ENCODE data around the gene ABCC1. TPM values are rescaled to one million over a fixed set of nuclear protein-coding genes. Genes with fewer than 3 reads are reported as not detected.
"Not testable (repeated sequence)": the region's sequence is repeated elsewhere in the genome, so short reads cannot be mapped to it uniquely, and the experiment has no call there.

The ABCC1 gene
- total RNA-seq, 1 experiment from 2014 or later: 139 TPM

DNA sequence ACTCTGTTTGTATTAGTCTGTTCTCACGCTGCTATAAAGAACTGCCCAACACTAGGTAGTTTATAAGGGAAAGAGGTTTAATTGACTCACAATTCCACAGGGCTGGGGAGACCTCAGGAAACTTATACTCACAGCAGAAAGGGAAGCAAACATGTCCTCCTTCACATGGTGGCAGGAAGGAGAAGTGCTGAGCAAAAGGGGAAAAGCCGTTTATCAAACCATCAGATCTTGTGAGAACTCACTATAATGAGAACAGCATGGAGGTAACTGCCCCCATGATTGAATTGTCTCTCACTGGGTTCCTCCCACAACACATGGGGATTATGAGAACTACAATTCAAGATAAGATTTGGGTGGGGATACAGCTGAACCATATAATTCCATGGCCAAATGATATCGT is 30.9 kb downstream of the ABCC1 start:
- no peaks in the 10 kb centered on the region for H3K27me3 ChIP-seq (ENCODE audit: insufficient read depth, low read depth)
- H3K9me3 ChIP-seq (ENCODE audit: insufficient read depth, low read depth): peaks cover 31% of the 10 kb centered on the region
- H3K4me1 ChIP-seq (replicated peaks; ENCODE audit: insufficient read depth): no peaks in the 10 kb centered on the region
- no peaks in the 10 kb centered on the region; the same call in 1 of the 2 replicates for H4K20me1 ChIP-seq (ENCODE audit: insufficient read depth)
- peaks cover 17% of the 10 kb centered on the region; the same call in 1 of the 2 replicates for H3F3A ChIP-seq (ENCODE audit: insufficient read depth, low read depth)
- H3K27ac ChIP-seq: no peak overlapping the region
- ChIA-PET CTCF (no interaction called here), POLR2A (ENCODE audit: unreplicated experiment) (no interaction called here)
- H3K4me2 ChIP-seq: no peak overlapping the region
- BruUV-seq (replicated peaks): no TSS peak
- peaks cover 54% of the 10 kb centered on the region for H3K36me3 ChIP-seq (ENCODE audit: low read depth)
- DNase-seq: no peak
- no peaks in the 10 kb centered on the region for H3K9me2 ChIP-seq (ENCODE audit: insufficient read depth)
- intact Hi-C loops (cut with micrococcal nuclease; ENCODE audit: unreplicated experiment): no loop called here
- TF ChIP-seq, protein P1, sequence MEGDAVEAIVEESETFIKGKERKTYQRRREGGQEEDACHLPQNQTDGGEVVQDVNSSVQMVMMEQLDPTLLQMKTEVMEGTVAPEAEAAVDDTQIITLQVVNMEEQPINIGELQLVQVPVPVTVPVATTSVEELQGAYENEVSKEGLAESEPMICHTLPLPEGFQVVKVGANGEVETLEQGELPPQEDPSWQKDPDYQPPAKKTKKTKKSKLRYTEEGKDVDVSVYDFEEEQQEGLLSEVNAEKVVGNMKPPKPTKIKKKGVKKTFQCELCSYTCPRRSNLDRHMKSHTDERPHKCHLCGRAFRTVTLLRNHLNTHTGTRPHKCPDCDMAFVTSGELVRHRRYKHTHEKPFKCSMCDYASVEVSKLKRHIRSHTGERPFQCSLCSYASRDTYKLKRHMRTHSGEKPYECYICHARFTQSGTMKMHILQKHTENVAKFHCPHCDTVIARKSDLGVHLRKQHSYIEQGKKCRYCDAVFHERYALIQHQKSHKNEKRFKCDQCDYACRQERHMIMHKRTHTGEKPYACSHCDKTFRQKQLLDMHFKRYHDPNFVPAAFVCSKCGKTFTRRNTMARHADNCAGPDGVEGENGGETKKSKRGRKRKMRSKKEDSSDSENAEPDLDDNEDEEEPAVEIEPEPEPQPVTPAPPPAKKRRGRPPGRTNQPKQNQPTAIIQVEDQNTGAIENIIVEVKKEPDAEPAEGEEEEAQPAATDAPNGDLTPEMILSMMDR (conservative IDR thresholded peaks at IDR 0.05): no peak
- TF ChIP-seq EZH2 (IDR thresholded peaks at IDR 0.05; ENCODE audit: low read depth): no peak
- H3K4me3 ChIP-seq: no peak overlapping the region
- H3K79me2 ChIP-seq (ENCODE audit: low read depth): peaks cover 89% of the 10 kb centered on the region
- no peak overlapping the region for H2AFZ ChIP-seq

DNA sequence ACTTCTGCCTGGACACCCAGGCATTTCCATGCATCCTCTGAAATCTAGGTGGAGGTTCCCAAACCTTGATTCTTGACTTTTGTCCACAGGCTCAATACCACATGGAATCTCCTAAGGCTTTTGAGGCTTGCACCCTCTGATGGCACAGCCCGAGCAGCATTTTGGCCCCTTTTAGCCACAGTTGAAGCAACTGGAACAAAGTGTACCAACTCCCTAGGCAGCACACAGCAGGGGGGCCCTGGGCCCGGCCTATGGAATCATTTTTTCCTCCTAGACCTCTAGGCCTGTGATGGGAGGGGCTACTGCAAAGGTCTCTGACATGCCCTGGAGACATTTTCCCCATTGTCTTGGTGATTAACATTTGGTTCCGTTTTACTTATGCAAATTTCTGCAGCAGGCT is 32.0 kb downstream of the ABCC1 start:
- H3K9me2 ChIP-seq (ENCODE audit: insufficient read depth): no peaks in the 10 kb centered on the region
- ChIA-PET CTCF (no interaction called here), POLR2A (ENCODE audit: unreplicated experiment) (no interaction called here)
- intact Hi-C loops (cut with micrococcal nuclease; ENCODE audit: unreplicated experiment): no loop called here
- H3K4me3 ChIP-seq: no peak overlapping the region
- H3K9me3 ChIP-seq (ENCODE audit: insufficient read depth, low read depth): peaks cover 31% of the 10 kb centered on the region
- TF ChIP-seq EZH2 (IDR thresholded peaks at IDR 0.05; ENCODE audit: low read depth): no peak
- TF ChIP-seq, protein P1 (conservative IDR thresholded peaks at IDR 0.05): no peak
- no peak for DNase-seq
- no peaks in the 10 kb centered on the region for H3K4me1 ChIP-seq (replicated peaks; ENCODE audit: insufficient read depth)
- no peak overlapping the region for H3K4me2 ChIP-seq
- no TSS peak for BruUV-seq (replicated peaks)
- peaks cover 3% of the 10 kb centered on the region; the same call in 1 of the 2 replicates for H4K20me1 ChIP-seq (ENCODE audit: insufficient read depth)
- H3K79me2 ChIP-seq (ENCODE audit: low read depth): peaks cover 89% of the 10 kb centered on the region
- H3K27me3 ChIP-seq (ENCODE audit: insufficient read depth, low read depth): no peaks in the 10 kb centered on the region
- no peak overlapping the region for H3K27ac ChIP-seq
- peaks cover 17% of the 10 kb centered on the region; the same call in 1 of the 2 replicates for H3F3A ChIP-seq (ENCODE audit: insufficient read depth, low read depth)
- H2AFZ ChIP-seq: no peak overlapping the region
- H3K36me3 ChIP-seq (ENCODE audit: low read depth): peaks cover 52% of the 10 kb centered on the region

DNA sequence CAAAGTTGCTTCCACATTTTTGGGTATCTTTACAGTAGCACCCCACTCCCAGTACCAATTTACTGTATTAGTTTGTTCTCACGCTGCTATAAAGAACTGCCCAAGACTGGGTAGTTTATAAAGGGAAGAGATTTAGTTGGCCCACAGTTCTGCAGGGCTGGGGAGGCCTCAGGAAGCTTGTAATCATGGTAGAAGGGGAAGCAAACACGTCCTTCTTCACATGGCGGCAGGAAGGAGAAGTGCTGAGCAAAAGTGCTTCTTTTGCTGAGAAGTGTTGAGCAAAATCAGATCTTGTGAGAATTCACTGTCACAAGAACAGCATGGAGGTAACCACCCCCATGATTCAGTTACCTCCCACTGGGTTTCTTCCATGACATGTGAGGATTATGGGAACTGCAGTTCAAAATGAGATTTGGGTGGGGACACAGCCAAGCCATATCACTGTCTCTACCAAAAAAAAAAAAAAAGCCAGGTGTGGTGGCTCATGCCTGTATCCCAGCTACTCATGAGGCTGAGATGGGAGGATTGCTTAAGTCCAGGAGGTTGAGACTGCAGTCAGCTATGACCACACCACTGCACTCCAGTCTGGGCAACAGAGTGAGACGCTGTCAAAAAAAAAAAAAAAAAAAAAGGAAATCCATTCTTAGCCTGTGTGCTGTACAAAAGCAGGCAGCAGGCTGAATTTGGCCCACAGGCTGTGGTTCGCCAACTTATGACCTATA is 32.9 kb downstream of the ABCC1 start:
- Histone ChIP-seq H3F3A (ENCODE audit: insufficient read depth, low read depth) (peaks cover 24% of the 10 kb centered on the region; the same call in 1 of the 2 replicates), H3K36me3 (ENCODE audit: low read depth) (peaks cover 48% of the 10 kb centered on the region), H3K9me3 (ENCODE audit: insufficient read depth, low read depth) (peaks cover 31% of the 10 kb centered on the region), H3K79me2 (ENCODE audit: low read depth) (peaks cover 91% of the 10 kb centered on the region)
- intact Hi-C loops (cut with micrococcal nuclease; ENCODE audit: unreplicated experiment); H3K27ac ChIP-seq; H3K27me3 ChIP-seq (ENCODE audit: insufficient read depth, low read depth); H3K4me2 ChIP-seq; DNase-seq; H3K4me3 ChIP-seq; H3K4me1 ChIP-seq (replicated peaks; ENCODE audit: insufficient read depth); H3K9me2 ChIP-seq (ENCODE audit: insufficient read depth); BruUV-seq (replicated peaks); H2AFZ ChIP-seq; H4K20me1 ChIP-seq (ENCODE audit: insufficient read depth); CTCF ChIA-PET: not testable (repeated sequence)
- POLR2A ChIA-PET (ENCODE audit: unreplicated experiment): interaction anchor here (0.5 kb wide), 1 partner anchor 82 kb away, joined by 5 read pairs; no protein-coding TSS in a partner anchor
